Calu3 (cell line): ENCODE measurements around the gene MZF1. TPM values are rescaled to one million over a fixed set of nuclear protein-coding genes. Genes with fewer than 3 reads are reported as not detected.

Source experiments
- BruUV-seq: library from RNA; stranded (reverse); fragments of 400-500 nt; replicated peaks from 2 replicates; lab custom pipeline; 2021; lab: Mats Ljungman, UMichigan
- CTCF ChIA-PET: fragments of 300-600 bp; sonication (Branson Sonifier 250); formaldehyde crosslinking; loops from one replicate; lab custom pipeline; 2022; ENCODE audit warnings: antibody characterized with exemption; lab: Charles Lee
- DNase-seq: peaks from one replicate; pipeline ENCODE4 v3.0.0; 2022
- H3K27ac Mint-ChIP-seq: one replicate; pipeline ENCODE4 v1.8.0; 2022; ENCODE audit warnings: mixed read lengths; ENCODE audit not compliant: unreplicated experiment
- H3K27me3 Mint-ChIP-seq: one replicate; pipeline ENCODE4 v1.8.0; 2022; ENCODE audit warnings: mixed read lengths; ENCODE audit not compliant: unreplicated experiment
- H3K36me3 Mint-ChIP-seq: one replicate; pipeline ENCODE4 v1.8.0; 2022; ENCODE audit warnings: mild to moderate bottlenecking, moderate library complexity, mixed read lengths; ENCODE audit not compliant: insufficient read depth, unreplicated experiment
- H3K4me1 Mint-ChIP-seq: one replicate; pipeline ENCODE4 v1.8.0; 2022; ENCODE audit warnings: mild to moderate bottlenecking, low read depth, mixed read lengths; ENCODE audit not compliant: unreplicated experiment
- H3K4me3 Mint-ChIP-seq: one replicate; pipeline ENCODE4 v1.8.0; 2022; ENCODE audit warnings: mild to moderate bottlenecking, low read depth, moderate library complexity, mixed read lengths; ENCODE audit not compliant: unreplicated experiment
- H3K9me3 Mint-ChIP-seq: one replicate; pipeline ENCODE4 v1.8.0; 2022; ENCODE audit warnings: low read depth, mixed read lengths; ENCODE audit not compliant: unreplicated experiment
- intact Hi-C: fragments of 100-400 bp; cut with micrococcal nuclease; formaldehyde crosslinking; loops from one replicate; pipeline ENCODE4 v1.10.0; 2022; ENCODE audit not compliant: unreplicated experiment
- total RNA-seq: library from RNA; stranded (reverse); gene quantifications from 2 replicates; pipeline ENCODE4 v1.2.3, GENCODE V29; 2022
- TF ChIP-seq, protein P1 (sequence below): fragments of 200-600 bp; IDR thresholded peaks from one replicate; pipeline ENCODE4 v1.8.0; 2022; ENCODE audit warnings: antibody characterized with exemption; ENCODE audit not compliant: unreplicated experiment

The MZF1 gene
- total RNA-seq, 1 experiment from 2014 or later: 31.8 TPM

DNA sequence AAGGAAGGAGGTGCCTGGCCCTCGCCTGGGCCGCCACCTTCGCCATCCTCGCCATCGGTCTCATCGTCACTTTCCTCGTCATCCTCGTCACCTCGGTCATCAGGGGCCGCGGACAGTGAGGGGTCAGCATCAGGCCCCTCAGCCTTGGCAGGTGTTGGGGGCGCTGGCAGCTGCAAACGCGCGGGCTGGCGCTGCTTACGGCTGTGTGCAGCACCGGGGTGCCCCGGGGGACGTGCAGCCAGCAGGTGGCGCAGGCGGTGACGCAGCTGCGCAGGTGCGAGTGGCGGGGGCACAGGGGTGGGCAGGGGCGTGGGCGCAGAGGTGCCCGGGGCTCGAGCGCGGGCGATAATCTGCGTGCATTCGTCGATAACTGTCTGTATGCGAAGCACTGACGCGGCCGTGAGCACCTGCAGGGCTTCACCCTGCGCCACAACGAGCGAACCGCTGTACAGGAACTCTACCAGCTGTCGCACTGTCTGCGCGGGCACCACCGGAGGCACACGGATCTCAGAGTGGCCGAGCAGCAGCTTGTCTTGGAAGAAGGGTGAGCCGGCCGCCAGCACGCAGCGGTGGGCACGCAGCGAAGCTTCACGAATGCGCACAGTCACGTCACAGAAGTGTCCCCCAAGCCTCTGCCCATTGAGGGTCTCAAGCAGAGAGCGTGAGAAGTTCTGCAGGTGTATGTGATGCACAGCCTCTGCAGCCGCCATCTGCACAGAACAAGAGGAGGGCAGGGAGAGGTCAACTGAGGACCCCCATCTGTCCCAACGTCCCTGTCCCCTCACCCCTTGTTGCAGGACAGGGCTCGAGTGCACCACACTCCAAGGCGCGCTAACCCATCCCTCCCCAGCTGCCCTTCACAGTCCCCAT, 55.9 kb downstream of the MZF1 start:
- no peaks in the 10 kb centered on the region for H3K27me3 Mint-ChIP-seq
- H3K9me3 Mint-ChIP-seq: no peaks in the 10 kb centered on the region
- TF ChIP-seq, protein P1, sequence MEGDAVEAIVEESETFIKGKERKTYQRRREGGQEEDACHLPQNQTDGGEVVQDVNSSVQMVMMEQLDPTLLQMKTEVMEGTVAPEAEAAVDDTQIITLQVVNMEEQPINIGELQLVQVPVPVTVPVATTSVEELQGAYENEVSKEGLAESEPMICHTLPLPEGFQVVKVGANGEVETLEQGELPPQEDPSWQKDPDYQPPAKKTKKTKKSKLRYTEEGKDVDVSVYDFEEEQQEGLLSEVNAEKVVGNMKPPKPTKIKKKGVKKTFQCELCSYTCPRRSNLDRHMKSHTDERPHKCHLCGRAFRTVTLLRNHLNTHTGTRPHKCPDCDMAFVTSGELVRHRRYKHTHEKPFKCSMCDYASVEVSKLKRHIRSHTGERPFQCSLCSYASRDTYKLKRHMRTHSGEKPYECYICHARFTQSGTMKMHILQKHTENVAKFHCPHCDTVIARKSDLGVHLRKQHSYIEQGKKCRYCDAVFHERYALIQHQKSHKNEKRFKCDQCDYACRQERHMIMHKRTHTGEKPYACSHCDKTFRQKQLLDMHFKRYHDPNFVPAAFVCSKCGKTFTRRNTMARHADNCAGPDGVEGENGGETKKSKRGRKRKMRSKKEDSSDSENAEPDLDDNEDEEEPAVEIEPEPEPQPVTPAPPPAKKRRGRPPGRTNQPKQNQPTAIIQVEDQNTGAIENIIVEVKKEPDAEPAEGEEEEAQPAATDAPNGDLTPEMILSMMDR: no peak
- DNase-seq: no peak
- CTCF ChIA-PET: interaction anchor here (0.5 kb wide), 1 partner anchor 718 kb away, joined by 3 read pairs; no protein-coding TSS in a partner anchor
- peaks cover 81% of the 10 kb centered on the region for H3K36me3 Mint-ChIP-seq
- TSS peak; percentile 13 for BruUV-seq
- peaks cover 44% of the 10 kb centered on the region for H3K4me1 Mint-ChIP-seq
- no peak overlapping the region for H3K4me3 Mint-ChIP-seq
- intact Hi-C loops: no loop called here
- H3K27ac Mint-ChIP-seq: no peak overlapping the region

DNA sequence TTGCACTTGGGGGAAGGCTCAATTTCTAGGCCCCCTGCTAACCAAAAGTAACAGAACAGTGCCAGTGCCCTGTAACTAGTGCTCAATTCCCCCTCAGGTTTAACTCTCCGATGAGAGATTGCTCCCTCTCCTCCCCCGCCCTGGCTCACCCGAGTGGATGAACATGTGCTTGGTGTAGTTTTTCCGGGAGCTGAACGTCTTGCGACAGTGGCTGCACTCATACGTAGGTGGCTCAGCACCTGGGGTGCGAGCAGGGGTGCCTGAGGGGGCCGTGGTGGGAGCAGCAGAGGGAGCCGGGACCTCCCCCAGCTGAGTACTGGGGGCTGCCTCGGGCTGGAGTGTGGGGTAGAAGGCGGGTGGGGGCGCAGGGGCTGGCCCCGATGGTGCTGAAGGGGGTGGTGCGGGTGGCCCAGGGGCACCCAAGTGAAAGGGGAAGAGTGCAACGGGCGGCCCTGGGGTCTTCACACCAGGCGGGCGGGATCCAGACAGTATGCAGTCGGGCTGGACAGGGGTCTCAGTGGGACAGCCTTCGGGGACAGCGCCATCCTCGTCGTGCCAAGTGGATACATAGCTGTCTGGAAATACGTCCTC, 56.8 kb downstream of the MZF1 start:
- Mint-ChIP-seq H3K4me1 (peaks cover 44% of the 10 kb centered on the region), H3K9me3 (no peaks in the 10 kb centered on the region), H3K27ac (no peak overlapping the region), H3K4me3 (no peak overlapping the region), H3K36me3 (peaks cover 86% of the 10 kb centered on the region), H3K27me3 (no peaks in the 10 kb centered on the region)
- TF ChIP-seq, protein P1: no peak
- no peak for DNase-seq
- CTCF ChIA-PET: no interaction called here
- intact Hi-C loops: no loop called here
- no TSS peak for BruUV-seq

DNA sequence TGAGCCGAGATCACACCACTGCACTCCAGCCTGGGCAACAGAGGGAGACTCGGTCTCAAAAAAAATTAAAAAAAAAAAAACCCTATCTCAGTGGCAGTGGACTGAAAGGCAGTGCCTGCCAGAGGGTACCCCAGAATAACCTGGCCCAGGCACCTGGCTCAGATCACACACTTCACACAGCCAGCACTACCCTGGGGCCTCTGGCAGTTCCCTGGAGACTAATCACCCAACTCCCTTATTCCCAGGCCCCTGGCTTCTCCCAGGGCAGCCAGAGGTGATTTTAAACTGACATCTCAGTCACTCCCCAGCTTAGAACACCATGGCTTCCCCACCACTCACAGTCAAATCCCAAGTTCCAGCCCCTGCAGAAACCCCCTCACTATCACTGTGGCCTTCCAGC, 57.9 kb downstream of the MZF1 start:
- H3K9me3 Mint-ChIP-seq: no peaks in the 10 kb centered on the region
- CTCF ChIA-PET: no interaction called here
- intact Hi-C loops: no loop called here
- BruUV-seq: no TSS peak
- peak overlapping the region; percentile 16 for H3K4me3 Mint-ChIP-seq
- DNase-seq: no peak
- peaks cover 39% of the 10 kb centered on the region for H3K4me1 Mint-ChIP-seq
- TF ChIP-seq, protein P1: no peak
- H3K27ac Mint-ChIP-seq: no peak overlapping the region
- H3K27me3 Mint-ChIP-seq: no peaks in the 10 kb centered on the region
- peaks cover 84% of the 10 kb centered on the region for H3K36me3 Mint-ChIP-seq

DNA sequence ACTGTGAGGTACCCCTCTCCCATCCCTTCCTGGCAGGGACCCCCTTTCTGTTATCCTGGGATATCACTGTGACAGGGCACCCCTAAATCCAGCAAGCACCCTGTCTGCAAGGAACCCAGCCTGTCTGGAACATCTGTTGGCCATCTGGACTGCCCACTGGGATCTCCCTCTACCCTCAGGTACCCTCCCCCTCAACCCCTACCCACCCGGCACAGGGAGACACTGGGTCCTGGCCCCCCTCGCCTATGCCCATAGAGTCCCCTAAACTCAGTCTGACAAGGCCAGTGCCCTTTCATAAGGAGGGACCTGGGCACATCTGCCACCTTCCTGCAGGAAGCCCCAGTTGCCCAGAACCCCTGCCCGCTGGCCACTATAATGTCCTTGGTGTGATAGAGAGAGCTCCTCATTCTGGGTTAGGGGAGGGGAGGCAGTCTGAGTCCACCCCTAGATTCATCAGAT, 58.5 kb downstream of the MZF1 start:
- Mint-ChIP-seq H3K36me3 (peaks cover 78% of the 10 kb centered on the region), H3K27me3 (no peaks in the 10 kb centered on the region), H3K4me1 (peaks cover 36% of the 10 kb centered on the region), H3K4me3 (peak overlapping the region; percentile 69), H3K9me3 (no peaks in the 10 kb centered on the region), H3K27ac (peak overlapping the region; percentile 73)
- DNase-seq: no peak
- no TSS peak for BruUV-seq
- intact Hi-C loops: no loop called here
- CTCF ChIA-PET: interaction anchor here (0.8 to 1.3 kb wide), 4 partner anchors 39 to 169 kb away, joined by 3 to 7 read pairs (median 4); partner anchors contain the start of genes CHMP2A, ZNF446 and ZNF584
- TF ChIP-seq, protein P1: no peak
